Right cardiac atrium (tissue), 5 donors: Measurements from ENCODE around the gene FOXB2. TPM values are rescaled to one million over a fixed set of nuclear protein-coding genes. Genes with fewer than 3 reads are reported as not detected.
A peak's percentile ranks its signal among the peaks of the same experiment; 100 is the strongest.

ENCODE experiments used
- ATAC-seq, 2 donors: fragments of 200-7000 bp; cut with Tn5 transposase; one replicate each; pipeline versions ENCODE4 v1.8.0 to v1.9.1; 2020; ENCODE audit warnings: moderate library complexity in 2 of 2, mild to moderate bottlenecking in 1 of 2
- DNase-seq, 3 donors: peaks; one replicate each; pipeline ENCODE4 v3.0.0-alpha.2; 2020
- H3K27ac ChIP-seq: one replicate; pipeline ENCODE4 v1.5.1; 2013; ENCODE audit warnings: mild to moderate bottlenecking, low read length, control low read depth, moderate library complexity
- H3K27me3 ChIP-seq: one replicate; pipeline ENCODE4 v1.6.1; 2013; ENCODE audit not compliant: control insufficient read depth, insufficient read depth
- H3K4me1 ChIP-seq: one replicate; pipeline ENCODE4 v1.6.1; 2013; ENCODE audit warnings: low read length; ENCODE audit not compliant: control insufficient read depth, insufficient read depth
- H3K4me3 ChIP-seq: one replicate; pipeline ENCODE4 v1.5.1; 2013; ENCODE audit warnings: low read length, control low read depth
- H3K9me3 ChIP-seq: one replicate; pipeline ENCODE4 v1.6.1; 2013; ENCODE audit warnings: low read length; ENCODE audit not compliant: control insufficient read depth
- WGBS: extraction: QIAGEN DNeasy Blood & Tissue Kit; methylation state at CpG from one replicate; pipeline ENCODE4 v1.1.7; 2013; 5-methylcytosine and 5-hydroxymethylcytosine counted together
- intact Hi-C, 4 donors: fragments of 100-400 bp; cut with DNase I; formaldehyde crosslinking; loops; one replicate each; pipeline versions ENCODE4 v1.11.0 to v1.14.0; 2022 to 2023
- polyA plus RNA-seq: library from polyadenylated mRNA; stranded (reverse); fragments of 200-250 nt; gene quantifications from one replicate; pipeline ENCODE4 v1.2.3, GENCODE V29; 2013
- total RNA-seq, 4 donors: library from RNA; stranded (reverse); fragmentation: NEBNext Ultra II Directional; extraction: Animal tissue kit (Norgen Biotek cat#: 25700); gene quantifications; one replicate each; pipeline ENCODE4 v1.2.1, GENCODE V29; 2021
- donor health status: healthy with polysubstance abuse.
- donor health status: DM: no; HTN: yes; CAD: no.
- donor health status: DM: no; HTN: no; CAD: no.
- donor health status: DM: no; HTN: yes; CAD: no; lungs with severe emphysema.
- donor health status: DM: yes; HTN: yes; CAD: no.

The FOXB2 gene
- total and polyA plus RNA-seq, 5 donors, result not detected

DNA sequence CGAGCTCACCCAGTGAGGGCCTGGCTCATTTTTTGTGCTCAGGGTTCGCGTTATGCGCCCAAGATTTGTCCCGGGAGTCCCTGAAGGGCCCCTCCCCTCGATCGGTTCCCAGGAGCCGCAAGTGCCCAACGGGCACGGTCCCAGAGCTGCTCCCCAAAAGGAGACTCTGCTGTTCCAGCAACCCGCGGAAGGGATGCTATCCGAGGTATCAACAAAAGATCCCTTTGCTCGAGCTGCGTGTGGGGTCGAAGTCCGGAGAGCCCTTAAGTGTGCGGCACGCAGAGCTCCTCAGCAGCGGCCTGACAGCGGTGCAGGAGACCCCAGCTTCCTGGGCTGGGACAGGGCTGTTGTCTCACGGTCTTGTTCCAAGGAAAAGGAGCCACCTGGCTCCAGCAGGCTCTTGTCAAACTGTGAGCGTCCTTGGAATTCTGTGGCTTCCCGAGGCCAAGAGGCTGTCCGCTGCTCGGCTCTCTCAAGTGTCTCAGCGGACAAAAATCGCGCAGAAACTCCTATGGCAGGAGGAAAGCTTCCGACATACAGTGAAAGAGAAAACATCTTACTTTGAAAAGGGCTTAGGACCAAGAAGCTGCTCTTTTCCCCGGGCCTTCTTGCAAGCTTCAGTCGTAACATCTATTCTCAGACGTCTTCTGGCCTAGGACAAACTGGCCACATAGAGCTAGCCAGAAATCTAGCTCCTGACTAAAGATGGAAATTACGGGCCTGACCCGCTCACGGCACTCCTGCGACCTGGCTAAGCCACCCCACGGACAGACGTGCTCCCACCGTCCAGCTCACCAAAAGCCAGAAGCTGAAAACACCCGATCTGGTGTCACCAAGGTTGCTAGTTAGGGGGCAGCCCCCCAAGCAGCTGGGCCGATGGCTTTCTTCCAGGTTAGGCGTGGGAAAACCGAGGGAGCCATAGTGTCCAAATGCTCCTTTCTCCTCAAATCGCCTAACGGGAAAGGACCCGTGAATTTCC lies 2.6 kb upstream of the FOXB2 start:
- intact Hi-C loops, result no loop called here
- DNase-seq (no peak), ATAC-seq (no peak)
- H3K4me1 ChIP-seq, result peaks cover 2% of the 10 kb centered on the region
- 6% methylated on average over 47 of the region's 47 CpGs for WGBS
- H3K9me3 ChIP-seq, result no peaks in the 10 kb centered on the region
- no peak overlapping the region for H3K4me3 ChIP-seq
- H3K27ac ChIP-seq, result no peak overlapping the region
- H3K27me3 ChIP-seq, result no peaks in the 10 kb centered on the region

- intact Hi-C loops, result no loop called here
- no peak for DNase-seq
- 13% methylated on average over 5 of the region's 5 CpGs for WGBS
Measured at GRCh38 chr9:77017505-77017894, 2.0 kb upstream of the FOXB2 start.

DNA sequence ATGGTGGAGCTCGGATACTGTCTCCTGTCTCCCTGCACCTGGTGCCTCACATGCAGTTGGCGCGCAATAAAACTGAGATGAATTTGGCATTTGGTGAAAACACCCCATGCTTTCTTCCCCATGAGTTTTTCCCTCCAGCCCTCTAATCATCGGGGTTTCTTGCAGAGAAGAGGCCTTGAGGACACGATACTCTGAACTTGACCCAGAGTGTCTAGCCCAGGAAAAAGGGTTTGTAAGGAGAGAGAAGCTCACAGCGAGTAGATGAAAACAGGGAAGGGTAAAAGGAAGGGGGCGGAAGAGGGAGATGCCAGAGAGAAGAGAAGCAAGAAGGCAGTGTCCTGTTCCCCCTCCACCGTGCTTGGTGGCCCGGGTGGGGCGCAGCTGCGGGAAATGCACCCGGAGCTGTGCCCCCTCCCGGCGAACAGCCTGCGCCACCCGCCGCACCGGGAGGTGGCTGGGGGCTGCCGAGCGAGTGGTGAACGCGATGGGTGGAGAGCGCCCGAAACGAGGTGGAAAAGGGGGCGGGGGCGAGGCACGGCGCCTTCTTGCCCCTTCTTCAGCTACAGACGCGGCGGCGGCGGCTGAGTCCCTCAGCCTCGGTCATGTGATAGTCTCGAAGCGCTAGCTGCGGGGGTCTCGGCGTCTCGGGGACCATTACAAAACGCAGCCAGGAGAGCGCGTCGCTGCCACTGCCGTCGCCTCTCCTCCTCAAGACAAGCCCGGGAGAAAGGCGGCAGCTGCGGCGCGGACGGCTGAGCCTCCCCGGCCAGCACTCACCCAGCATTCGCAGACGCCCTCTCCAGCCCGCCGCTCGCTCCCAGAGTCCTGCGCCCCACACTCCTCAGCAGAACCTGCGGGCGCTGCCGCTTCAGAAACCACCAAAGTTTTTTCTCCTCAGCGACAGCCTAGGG lies 1.1 kb upstream of the FOXB2 start:
- intact Hi-C loops, result no loop called here
- Histone ChIP-seq H3K4me3 (peak overlapping the region; percentile 24), H3K27ac (no peak overlapping the region), H3K4me1 (peaks cover 2% of the 10 kb centered on the region), H3K27me3 (no peaks in the 10 kb centered on the region), H3K9me3 (no peaks in the 10 kb centered on the region)
- ATAC-seq (no peak), DNase-seq (no peak)
- under 1% methylated on average over 64 of the region's 64 CpGs for WGBS

More at GRCh38 chr9:77017505-77017894, 2.0 kb upstream of the FOXB2 start:
- peaks cover 2% of the 10 kb centered on the region for H3K4me1 ChIP-seq
- no peak overlapping the region for H3K4me3 ChIP-seq
- no peak overlapping the region for H3K27ac ChIP-seq
- ATAC-seq, result no peak
- no peaks in the 10 kb centered on the region for H3K9me3 ChIP-seq
- H3K27me3 ChIP-seq, result no peaks in the 10 kb centered on the region

GRCh38 chr9:77018969-77019235 lies 553 bp upstream of the FOXB2 start:
- H3K27ac ChIP-seq, result no peak overlapping the region
- H3K4me1 ChIP-seq, result peaks cover 2% of the 10 kb centered on the region
- peak overlapping the region; percentile 24 for H3K4me3 ChIP-seq
- no peaks in the 10 kb centered on the region for H3K27me3 ChIP-seq
- DNase-seq (peak in 2 of 3 donors; percentile 50 to 57), ATAC-seq (no peak)
- 1% methylated on average over 12 of the region's 12 CpGs for WGBS
- intact Hi-C loops, result no loop called here
- no peaks in the 10 kb centered on the region for H3K9me3 ChIP-seq

GRCh38 chr9:77019926-77020412 lies 514 bp downstream of the FOXB2 start:
- DNase-seq, result peak in 1 of 3 donors; percentile 43
- intact Hi-C loops, result no loop called here
- no peak for ATAC-seq
- H3K9me3 ChIP-seq, result no peaks in the 10 kb centered on the region
- 2% methylated on average over 58 of the region's 58 CpGs for WGBS
- H3K27me3 ChIP-seq, result no peaks in the 10 kb centered on the region
- no peak overlapping the region for H3K27ac ChIP-seq
- H3K4me1 ChIP-seq, result peaks cover 2% of the 10 kb centered on the region
- H3K4me3 ChIP-seq, result peak overlapping the region; percentile 34

- DNase-seq (peak in 2 of 3 donors; percentile 42 to 52), ATAC-seq (no peak)
- WGBS, result 3% methylated on average over 75 of the region's 75 CpGs
- Histone ChIP-seq H3K4me1 (peaks cover 2% of the 10 kb centered on the region), H3K4me3 (peak overlapping the region; percentile 34), H3K27me3 (no peaks in the 10 kb centered on the region), H3K9me3 (no peaks in the 10 kb centered on the region), H3K27ac (no peak overlapping the region)
- intact Hi-C loops, result no loop called here
Measured at GRCh38 chr9:77020413-77021290, 1.2 kb downstream of the FOXB2 start.

- 3% methylated on average over 22 of the region's 22 CpGs for WGBS
- no peak for ATAC-seq
Measured at GRCh38 chr9:77021291-77021894, 1.9 kb downstream of the FOXB2 start.

GRCh38 chr9:77021922-77022782 lies 2.7 kb downstream of the FOXB2 start:
- intact Hi-C loops, result no loop called here
- no peaks in the 10 kb centered on the region for H3K9me3 ChIP-seq
- WGBS, result 5% methylated on average over 37 of the region's 37 CpGs
- no peak for DNase-seq
- H3K27me3 ChIP-seq, result no peaks in the 10 kb centered on the region
- no peak overlapping the region for H3K27ac ChIP-seq
- no peak for ATAC-seq
- no peak overlapping the region for H3K4me3 ChIP-seq
- no peaks in the 10 kb centered on the region for H3K4me1 ChIP-seq

More at GRCh38 chr9:77021291-77021894, 1.9 kb downstream of the FOXB2 start:
- Histone ChIP-seq H3K27ac (no peak overlapping the region), H3K9me3 (no peaks in the 10 kb centered on the region), H3K27me3 (no peaks in the 10 kb centered on the region), H3K4me1 (peaks cover 2% of the 10 kb centered on the region), H3K4me3 (no peak overlapping the region)
- DNase-seq, result no peak
- intact Hi-C loops, result no loop called here

DNA sequence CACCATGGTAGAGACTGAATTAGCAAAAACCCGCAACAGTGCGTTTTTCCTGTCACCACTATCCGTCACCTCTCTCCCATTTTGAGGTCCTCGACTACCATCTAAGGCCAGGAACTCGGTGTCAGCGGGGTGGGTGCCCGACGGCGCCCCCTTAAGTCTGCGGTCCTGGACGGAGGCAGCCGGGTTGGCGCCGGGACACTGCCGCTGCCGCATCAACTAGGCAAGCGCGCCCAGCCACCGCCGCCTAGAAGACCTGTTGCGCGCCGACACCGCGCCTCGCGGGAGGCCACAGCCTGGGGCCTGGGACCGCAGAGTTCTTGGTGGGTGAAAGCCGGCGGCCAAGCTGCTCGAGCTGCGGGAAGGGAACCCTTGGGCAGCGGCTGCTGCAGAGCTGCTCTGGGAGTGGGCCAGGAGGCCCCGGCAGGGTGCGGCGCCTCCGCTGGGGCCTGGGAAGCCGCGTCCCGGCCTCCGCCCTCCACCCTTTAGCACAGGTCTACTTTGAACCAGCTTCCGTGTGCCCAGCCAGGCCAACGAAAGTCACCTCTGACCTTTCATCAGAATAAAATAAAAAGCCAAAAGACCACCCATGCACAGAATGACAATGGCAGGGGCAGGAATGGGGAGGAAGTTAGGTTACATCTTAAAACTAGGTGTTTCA lies 3.5 kb downstream of the FOXB2 start:
- Histone ChIP-seq H3K27me3 (no peaks in the 10 kb centered on the region), H3K9me3 (no peaks in the 10 kb centered on the region), H3K4me1 (no peaks in the 10 kb centered on the region), H3K27ac (no peak overlapping the region), H3K4me3 (no peak overlapping the region)
- ATAC-seq (peak; percentile 36 to 44), DNase-seq (peak in 1 of 3 donors; percentile 57)
- intact Hi-C loops, result no loop called here
- 4% methylated on average over 43 of the region's 43 CpGs for WGBS
